ENCODE data around the gene PHACTR3.

Gene PHACTR3

GRCh38 chr20:59800309-59800708 is 196.0 kb downstream of the PHACTR3 start:
- DNase-seq (ENCODE audit: low read depth) = no peak

GRCh38 chr20:59802018-59802417 is 197.7 kb downstream of the PHACTR3 start:
- DNase-seq (ENCODE audit: low read depth) = no peak

GRCh38 chr20:59802471-59803221 is 198.3 kb downstream of the PHACTR3 start:
- no peak for DNase-seq (ENCODE audit: low read depth)

GRCh38 chr20:59804347-59804746 is 200.0 kb downstream of the PHACTR3 start:
- DNase-seq (ENCODE audit: low read depth) = no peak

GRCh38 chr20:59804871-59805665 is 200.7 kb downstream of the PHACTR3 start:
- no peak for DNase-seq (ENCODE audit: low read depth)

GRCh38 chr20:59805786-59806577 is 201.6 kb downstream of the PHACTR3 start:
- DNase-seq (ENCODE audit: low read depth) = no peak

GRCh38 chr20:59806578-59806975 is 202.2 kb downstream of the PHACTR3 start:
- no peak for DNase-seq (ENCODE audit: low read depth)

GRCh38 chr20:59807909-59808728 is 203.8 kb downstream of the PHACTR3 start:
- DNase-seq (ENCODE audit: low read depth) = no peak

GRCh38 chr20:59808729-59809381 is 204.5 kb downstream of the PHACTR3 start:
- DNase-seq (ENCODE audit: low read depth) = no peak

GRCh38 chr20:59809630-59810448 is 205.5 kb downstream of the PHACTR3 start:
- DNase-seq (ENCODE audit: low read depth) = no peak

- DNase-seq (ENCODE audit: low read depth) = no peak
Observed at GRCh38 chr20:59810449-59811187, 206.3 kb downstream of the PHACTR3 start.

GRCh38 chr20:59811681-59812171 is 207.4 kb downstream of the PHACTR3 start:
- no peak for DNase-seq (ENCODE audit: low read depth)

GRCh38 chr20:59812286-59813125 is 208.2 kb downstream of the PHACTR3 start:
- no peak for DNase-seq (ENCODE audit: low read depth)

GRCh38 chr20:59813126-59813947 is 209.0 kb downstream of the PHACTR3 start:
- no peak for DNase-seq (ENCODE audit: low read depth)

GRCh38 chr20:59813948-59814839 is 209.9 kb downstream of the PHACTR3 start:
- DNase-seq (ENCODE audit: low read depth) = no peak

- DNase-seq (ENCODE audit: low read depth) = no peak
Observed at GRCh38 chr20:59814840-59815340, 210.6 kb downstream of the PHACTR3 start.

Measured in stimulated activated CD8-positive, alpha-beta memory T cell treated with anti-CD3 and anti-CD28 coated beads, Interleukin-7, amount 100 ng/mL, for 24 hours (primary cell).